HG03064 (cell line): ENCODE measurements around the gene MICAL2.

ENCODE experiments used
- ATAC-seq: cut with Tn5 transposase; IDR thresholded peaks from one replicate; pipeline ENCODE4 v1.9.1; 2021; ENCODE audit warnings: low read depth; ENCODE audit not compliant: unreplicated experiment

MICAL2 gene

DNA sequence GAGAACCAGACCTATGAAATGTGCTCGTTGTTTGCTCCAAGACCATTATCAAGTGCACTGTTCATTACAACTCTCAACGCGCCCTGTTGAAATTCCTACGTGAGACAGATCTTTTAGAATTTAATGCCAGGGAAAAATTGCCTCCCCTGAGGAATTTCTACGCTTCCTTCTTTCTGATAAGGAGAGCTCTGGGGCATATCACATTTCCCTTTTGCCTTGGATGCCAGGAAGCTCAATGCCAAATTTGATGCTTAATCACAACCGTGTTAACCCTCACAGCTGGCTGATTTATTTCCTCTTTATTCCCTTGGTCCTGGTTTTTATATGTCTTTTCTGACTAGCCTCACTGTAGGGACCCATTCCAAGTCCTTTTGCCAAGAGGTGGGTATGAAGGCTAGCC is 109.4 kb downstream of the MICAL2 start:
- ATAC-seq, result no peak

DNA sequence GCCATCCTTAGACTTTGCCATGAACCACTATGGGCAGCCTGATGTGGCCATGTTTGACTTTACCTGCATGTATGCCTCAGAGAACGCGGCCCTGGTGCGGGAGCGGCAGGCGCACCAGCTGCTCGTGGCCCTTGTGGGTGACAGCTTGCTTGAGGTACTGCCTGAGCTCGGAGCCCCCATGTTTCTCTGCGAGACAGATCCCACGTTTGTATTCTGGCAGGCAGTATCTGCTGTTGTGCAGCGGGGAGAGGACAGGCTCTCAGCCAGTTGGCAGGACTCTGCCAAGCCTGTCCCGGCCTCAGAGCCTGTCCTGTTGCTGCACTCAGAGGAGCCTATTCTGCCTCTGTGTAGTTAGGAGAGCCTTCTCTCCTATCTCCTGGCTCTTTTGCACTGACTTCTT is 109.9 kb downstream of the MICAL2 start:
- ATAC-seq, result no peak

DNA sequence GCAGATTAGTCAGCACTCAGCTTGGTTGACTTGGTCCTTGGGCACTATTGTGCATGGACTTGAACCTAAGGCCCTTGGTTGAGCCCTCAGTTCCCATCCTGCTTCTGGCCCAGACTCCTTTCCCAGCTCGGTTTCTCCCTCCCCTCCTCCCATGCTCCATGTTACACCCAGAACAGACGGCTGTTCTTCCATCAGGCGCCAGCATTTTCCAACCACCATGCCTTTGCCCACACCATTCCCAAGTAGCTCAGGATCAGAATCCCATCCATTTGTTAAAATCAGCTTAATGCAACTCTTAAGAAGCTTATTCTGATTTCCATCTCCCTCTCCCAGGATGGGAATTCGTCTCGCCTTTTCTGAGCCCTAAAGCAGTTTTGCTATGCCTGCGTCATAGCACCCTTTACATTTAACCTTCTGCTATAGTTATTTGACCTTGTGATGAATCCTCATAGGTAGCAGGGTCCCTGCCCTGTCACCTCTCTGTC is 110.7 kb downstream of the MICAL2 start:
- ATAC-seq, result no peak

DNA sequence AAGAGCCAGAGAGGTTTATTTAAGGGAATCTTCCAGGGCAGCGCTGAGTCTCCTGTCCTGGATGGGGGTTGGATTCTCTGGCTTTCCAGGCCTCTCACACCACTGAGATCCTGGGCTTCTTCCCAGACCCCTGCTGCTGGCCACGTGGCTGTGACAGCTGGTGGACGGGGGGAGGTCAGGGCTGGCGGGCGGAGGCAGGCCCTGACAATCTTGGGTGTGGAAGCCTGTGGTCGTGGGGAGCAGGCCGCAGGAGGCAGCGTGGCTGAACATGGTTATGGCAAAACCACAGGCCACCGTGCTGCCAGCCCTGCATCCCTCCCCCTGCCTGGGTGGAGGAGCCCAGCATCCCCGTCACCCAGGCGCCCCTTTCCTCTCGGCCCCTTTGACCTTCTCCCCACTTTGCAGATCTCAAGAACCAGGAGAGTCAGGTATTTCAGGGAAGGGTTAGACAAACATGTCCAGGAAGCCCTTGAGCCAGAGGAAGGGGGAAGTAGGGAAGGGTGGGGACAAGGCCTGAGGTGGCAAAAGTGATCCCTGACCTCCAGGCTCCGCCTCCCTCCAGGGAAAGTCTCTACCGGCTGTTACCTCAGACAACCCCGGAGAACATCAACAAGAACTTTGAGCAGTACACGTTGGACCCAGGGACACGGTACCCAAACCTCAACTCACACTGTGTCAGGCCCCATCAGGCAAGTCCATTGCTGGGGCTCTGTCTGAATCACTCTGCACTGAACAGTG is 111.8 kb downstream of the MICAL2 start:
- ATAC-seq, result no peak

DNA sequence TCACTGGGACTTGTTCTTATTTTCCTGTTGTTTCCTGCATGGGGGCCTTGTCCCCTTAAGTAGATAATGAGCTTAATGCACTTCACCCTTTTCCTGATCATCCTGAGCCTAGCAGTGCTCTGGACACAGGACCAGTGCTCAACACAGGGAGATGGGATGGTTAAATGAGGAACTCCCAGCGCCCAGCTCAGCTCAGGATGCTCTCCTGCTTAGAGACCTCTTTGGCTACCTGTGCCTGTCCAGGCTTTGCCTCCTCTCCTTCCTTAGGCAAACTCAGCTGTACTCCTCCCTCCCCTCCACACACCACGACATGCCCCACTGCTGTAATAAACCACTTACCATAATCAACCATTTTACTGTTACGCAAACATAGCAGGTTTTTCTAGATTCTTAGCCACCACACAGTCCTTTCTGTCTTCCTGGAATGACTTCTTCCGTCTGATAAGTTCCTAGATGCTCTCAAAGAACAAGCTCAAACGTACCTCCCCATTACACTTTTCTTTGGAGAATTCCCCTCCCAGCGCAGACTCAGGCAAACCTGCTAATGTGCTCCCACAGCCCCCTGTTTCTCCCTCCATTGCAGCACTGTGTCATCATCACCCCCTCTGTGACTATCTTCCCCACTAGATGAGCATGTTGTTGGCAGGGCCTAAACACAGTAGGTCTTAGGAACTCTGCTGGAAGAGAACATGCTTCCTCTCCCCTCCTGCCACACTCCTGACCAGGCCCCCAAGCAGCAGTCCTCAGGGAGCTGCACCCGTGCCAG is 113.6 kb downstream of the MICAL2 start:
- ATAC-seq, result peak; percentile 35

DNA sequence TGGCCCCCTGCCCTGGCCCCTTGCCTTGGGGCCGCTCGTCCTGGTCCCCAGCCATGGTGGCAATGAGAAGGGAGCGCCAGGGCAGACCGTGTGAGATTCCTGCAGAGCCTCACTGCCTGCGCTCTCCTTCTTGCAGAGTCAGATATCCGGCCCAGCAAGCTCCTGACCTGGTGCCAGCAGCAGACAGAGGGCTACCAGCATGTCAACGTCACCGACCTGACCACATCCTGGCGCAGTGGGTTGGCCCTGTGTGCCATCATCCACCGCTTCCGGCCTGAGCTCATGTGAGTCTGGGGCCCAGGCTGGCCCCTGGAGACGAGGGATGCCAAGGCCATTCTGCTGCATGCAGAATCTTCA is 114.1 kb downstream of the MICAL2 start:
- ATAC-seq, result peak; percentile 98

DNA sequence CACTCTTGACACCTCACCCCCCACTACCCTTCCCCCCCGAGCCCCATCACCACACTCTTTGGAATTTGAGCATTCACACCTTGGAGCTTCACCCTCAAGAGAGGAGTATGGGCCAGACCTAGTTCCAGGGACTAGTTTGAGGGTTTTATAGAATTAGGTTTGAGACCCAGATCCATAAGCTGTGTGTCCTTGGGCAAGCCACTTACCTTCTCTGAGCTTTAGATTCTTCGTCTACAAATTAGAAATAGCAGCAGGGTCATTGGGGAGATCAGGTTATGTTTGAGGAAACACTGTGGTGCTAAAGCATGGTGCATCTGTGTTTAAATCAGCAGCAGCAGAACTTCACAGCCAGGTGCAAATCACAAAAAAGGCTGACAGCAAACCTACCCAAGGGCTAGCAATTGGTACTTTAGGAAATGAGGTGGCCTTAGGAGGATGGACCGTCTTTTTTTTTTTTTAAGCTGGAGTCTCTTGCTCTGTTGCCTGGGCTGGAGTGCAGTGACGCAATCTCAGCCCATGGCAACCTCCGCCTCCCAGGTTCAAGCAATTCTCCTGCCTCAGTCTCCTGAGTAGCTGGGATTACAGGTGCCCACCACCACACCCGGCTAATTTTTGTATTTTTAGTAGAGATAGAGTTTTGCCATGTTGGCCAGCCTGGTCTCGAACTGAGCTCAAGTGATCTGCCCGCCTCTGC is 114.8 kb downstream of the MICAL2 start:
- ATAC-seq, result no peak

DNA sequence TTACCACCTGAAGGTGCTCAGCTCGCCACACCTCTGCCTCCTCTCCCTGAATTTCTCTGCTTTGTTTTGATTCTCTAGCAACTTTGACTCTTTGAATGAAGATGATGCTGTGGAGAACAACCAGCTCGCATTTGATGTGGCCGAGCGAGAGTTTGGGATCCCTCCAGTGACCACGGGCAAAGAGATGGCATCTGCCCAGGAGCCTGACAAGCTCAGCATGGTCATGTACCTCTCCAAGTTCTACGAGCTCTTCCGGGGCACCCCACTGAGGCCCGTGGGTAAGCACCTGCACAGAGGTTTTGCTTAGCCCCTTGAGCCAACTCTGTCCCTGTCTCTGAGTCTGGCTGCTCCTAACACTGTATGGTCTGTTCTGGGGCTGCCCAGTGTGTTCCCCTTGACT is 115.7 kb downstream of the MICAL2 start:
- ATAC-seq, result no peak

DNA sequence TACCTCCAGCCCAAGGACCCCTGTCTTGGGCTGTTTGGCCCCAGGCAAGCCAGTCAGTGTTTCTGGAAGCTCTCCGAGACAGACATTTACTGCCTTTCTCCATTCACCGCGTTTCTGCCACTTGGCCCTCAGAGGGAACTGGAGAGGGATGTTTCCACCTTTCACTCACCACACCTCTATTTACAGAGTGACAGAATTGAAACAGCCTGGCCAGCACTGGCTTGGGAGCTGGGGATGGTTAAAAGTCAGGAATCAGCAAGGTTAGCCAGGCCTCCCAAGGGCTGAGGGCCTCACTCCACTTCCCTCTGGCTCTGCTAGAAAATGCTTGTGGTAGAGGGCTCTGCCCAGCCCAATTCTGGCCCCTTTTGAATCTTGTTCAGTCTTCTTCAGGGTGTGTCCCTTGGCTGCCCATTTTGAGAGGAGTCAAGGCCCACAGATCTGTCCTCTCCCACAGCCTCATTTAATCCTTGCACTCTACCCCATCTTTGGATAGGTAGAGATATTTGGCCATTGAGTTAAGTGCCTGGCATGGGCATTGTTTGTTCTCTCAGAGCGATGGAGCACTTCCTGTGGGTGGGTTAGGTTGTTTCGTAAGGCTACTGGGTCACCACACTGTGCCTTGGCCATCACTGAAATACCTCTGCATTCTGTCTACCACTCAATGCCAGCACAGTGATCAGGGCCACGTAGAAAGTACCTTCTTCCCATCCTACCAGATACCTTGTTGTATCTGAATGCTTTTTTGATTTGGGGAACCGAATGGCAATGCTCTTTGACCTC is 119.2 kb downstream of the MICAL2 start:
- ATAC-seq, result no peak

DNA sequence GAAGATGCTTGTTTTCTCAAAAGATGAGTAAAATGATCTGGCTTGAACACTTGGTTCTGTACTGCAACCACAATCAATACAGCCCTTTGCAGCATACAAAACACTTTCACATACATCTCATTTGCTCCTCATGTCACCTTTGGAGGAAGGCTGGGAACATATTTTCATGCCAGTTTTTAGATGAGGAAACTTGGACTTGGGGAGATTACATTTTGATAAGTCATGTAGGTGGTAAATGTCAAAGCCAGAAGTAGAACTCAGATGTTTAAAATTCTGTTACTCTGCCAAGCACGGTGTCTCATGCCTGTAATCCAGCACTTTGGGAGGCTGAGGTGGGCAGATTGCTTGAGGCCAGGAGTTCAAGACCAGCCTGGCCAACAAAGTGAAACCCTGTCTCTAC is 121.8 kb downstream of the MICAL2 start:
- ATAC-seq, result no peak

DNA sequence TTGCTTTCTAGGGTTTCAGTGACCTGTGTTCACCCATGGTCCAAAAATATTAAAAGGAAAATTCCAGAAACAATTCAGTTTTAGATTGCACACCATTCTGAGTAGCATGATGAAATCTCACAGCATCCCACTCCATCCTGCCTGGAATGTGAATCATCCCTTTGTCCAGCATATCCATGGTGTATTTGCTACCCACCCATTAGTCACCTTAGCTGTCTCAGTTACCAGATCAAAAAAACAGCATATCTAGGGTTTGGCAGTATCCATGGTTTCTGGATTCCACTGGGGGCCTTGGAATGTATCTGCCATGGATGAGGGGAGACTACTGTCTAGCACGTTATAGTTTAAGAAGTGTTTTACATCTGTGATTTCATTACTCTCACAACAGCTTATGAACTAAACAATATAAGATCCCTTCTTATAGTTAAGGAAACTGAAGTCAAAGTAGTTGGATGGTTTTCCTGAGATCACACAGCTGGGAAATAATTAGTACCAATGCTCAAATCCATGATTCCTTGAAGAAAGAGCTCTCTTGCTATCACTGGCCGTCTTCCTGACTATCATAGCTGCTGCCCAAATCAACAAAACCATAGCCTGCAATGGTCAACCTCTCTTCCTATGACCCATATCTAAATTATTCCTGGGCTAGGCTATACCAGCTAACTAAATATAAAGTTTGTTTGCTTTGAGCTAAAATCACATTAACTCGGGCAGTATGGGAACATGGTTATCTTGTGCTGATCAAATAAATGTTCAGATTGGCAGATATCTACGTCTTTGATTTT is 122.6 kb downstream of the MICAL2 start:
- ATAC-seq, result no peak

DNA sequence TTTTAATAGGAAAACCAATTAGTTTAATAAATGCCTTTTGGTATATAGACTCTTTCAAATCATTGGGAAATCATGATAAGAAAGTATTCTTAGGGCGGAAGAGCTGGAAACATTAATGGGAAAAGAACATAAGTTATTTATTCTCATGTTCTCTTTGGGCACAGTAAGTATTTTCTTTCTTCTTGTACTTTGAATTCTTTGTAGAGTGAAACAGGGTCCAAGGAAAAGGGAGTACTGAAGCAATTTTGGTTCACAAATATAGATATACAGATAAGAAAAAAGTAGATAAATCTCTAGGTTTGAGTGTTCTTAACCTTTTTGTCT is 123.2 kb downstream of the MICAL2 start:
- ATAC-seq, result no peak

DNA sequence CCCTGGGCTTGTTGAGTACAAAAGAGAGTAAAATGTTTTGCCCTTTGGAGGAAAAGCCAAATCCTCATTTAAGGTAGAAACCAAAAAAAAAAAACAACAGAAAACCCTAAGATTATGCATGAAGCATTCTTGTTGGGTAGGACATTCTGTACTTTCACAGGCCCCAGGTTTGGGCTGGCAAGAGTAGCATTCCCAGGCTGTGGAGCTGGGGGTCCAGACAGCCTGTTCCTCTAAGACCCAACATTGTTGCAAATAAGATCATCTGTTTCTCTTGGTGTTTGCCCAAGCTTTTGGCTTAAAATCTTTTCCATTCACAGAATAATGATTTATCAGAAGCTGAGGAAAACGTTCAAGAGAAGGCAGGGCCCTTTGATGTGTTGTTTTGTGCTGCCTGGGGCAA is 123.8 kb downstream of the MICAL2 start:
- no peak for ATAC-seq

DNA sequence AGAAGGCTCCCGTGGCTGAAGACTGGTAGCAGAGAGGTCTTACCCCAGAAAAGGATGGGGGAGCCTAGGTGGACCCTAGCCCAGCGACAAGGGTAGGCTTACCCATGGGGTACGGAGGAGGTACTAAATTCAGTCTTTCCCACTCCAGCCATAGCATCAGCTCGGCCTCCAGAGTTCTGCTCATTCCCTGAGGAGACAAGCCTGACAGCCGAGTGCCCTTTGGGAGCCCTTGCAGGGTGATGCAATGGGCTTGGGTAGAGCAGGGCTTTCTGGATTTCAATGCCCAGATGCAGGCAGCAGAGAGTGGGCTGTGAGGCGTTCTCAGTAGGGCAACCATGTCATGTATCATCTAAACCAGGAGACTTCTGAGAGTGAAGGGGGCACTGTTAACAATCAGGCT is 124.7 kb downstream of the MICAL2 start:
- ATAC-seq, result no peak

DNA sequence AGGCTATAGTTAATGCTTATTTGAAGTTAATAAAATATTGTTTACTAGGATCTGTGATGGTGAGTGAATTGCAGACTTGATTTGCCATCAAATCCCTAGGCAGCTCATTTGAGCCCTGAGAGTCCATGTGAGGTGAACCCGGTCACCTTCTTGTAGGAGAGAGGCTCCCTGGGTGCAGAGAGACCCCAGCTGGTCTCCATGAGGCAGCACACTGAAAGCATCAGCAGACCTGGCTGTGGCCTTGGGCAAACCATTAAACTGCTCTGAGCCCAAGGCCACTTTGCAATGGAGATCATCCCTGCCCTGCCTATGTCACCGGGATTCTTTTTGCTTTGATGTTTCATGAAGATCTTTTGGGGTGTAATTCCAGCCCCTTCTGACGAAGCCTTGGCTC is 125.2 kb downstream of the MICAL2 start:
- no peak for ATAC-seq

DNA sequence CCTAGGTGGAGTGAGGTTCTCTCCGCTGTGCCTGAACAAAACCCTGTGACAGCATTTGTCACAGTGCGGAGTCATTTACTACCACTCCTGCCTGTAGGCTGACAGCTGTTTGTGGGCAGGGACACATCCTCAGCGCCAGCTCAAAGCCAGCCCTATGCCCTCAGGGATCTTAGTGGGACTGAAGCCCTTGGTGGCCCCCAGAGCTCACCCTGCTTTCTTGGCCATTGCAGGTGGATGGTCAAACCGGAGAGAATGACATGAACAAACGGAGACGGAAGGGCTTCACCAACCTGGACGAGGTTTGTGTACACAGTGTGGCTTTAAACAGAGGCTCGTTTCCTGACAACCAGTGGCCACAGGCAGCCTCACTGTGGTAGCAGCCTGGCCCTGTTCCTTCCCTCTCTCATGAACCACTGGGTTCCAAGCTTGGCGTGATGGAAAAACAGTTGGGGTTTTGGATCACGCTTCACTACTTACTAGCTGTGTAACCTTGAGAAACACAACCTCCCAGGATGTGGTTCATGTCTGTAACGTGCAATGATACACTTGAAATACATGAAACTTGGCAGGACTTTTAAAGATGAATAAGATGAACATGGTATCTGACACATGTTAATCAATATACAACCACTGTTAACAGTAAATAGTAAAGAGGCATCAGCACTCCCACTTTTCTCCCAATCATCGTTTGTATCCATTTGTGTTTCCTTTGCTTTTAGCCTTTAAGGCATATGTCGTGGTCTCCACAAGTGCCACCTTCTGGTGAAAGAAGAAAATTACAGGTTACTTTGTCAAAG is 125.8 kb downstream of the MICAL2 start:
- ATAC-seq, result peak; percentile 71

DNA sequence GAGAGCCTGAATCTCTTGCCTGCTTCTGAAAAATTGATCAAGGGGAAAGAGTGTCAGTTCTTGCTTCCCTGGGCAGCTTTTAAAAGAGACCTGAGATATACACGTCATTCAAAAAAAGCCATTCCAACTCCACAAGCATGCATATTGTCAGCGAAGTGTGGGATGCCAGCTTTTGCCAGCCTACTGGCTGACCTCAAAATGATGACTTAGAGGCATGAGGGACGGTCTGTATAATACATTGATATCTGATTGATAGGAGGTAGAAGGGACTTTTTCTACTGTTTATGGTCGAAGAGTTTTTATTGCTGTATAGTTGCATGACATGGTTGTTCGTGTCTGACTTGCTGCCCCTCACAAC is 126.3 kb downstream of the MICAL2 start:
- no peak for ATAC-seq

DNA sequence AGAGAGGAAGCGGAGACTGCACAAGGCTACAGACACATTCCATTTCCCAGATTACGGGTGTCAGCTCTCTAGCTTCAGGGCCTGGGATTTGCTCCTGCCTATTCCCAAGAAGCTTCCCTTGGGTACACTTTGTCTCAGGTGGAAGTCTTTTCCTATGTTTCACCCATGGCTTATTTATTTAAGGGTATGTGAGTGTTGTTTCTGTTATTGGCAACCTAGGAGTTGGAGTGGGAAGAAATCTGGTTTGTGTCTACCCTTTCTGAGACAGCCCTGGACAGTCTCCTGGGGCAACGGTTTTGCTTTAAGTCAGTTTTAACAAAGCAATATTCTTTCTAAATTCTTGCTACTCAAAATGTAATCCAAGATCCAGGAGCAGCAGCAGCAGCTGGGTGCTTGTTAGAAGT is 127.0 kb downstream of the MICAL2 start:
- ATAC-seq, result no peak

DNA sequence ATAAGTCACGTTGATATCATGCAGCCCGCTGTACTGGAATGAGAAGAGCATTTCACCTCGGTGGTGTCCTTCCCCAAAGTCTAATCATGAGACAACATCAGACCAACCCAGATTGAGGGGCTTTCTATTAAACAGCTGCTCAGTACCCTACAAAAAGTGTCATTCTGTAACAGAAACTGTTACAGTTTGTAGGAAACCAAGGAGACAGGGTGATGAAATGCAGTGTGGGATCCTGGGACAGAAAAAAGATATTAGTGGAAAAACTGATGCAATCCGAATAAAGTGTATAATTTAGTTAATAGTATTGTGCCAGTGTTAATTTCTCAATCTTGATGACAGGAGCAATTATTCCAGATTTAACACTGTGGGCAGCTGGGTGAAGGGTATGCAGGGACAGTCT is 128.0 kb downstream of the MICAL2 start:
- ATAC-seq, result no peak

DNA sequence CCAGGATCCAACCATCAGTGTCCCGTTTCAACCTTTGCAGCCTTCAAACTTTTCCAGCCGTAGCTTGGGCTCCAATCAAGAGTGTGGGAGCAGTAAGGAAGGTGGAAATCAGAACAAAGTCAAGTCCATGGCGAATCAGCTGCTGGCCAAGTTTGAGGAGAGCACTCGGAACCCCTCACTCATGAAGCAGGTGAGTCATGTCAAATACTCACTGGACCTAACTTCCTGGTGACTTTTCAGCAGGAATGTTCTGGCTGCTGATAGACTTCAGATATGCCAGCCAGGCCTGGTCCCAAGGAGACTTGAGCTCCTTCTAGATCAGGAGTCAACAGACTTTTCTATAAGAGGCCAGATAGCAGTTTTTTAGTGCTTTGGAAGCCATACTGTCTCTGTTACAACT is 129.0 kb downstream of the MICAL2 start:
- no peak for ATAC-seq
